Measurements from ENCODE around the gene DNAJC17.

The DNAJC17 gene

GRCh38 chr15:40731034-40731433 is 76.2 kb downstream of the DNAJC17 start:
- DNase-seq, result no peak

- no peak for DNase-seq
Observed at GRCh38 chr15:40723919-40724318, 83.4 kb downstream of the DNAJC17 start.

GRCh38 chr15:40722934-40723333 is 84.3 kb downstream of the DNAJC17 start:
- no peak for DNase-seq

GRCh38 chr15:40722354-40722753 is 84.9 kb downstream of the DNAJC17 start:
- DNase-seq, result no peak

GRCh38 chr15:40721701-40722100 is 85.6 kb downstream of the DNAJC17 start:
- DNase-seq, result no peak

GRCh38 chr15:40716165-40716564 is 91.1 kb downstream of the DNAJC17 start:
- DNase-seq, result no peak

All from NCI-H1436 treated with DMSO at 0.1 percent for 48 hours (cell line).